ENCODE results near the gene CRPPA. TPM values are rescaled to one million over a fixed set of nuclear protein-coding genes. Genes with fewer than 3 reads are reported as not detected.
"Not testable (repeated sequence)": the region's sequence is repeated elsewhere in the genome, so short reads cannot be mapped to it uniquely, and the experiment has no call there.

Gene CRPPA
- total RNA-seq, 1 donor from 2014 or later: 3.0 TPM

- H3K36me3 ChIP-seq: no peaks in the 10 kb centered on the region
- ATAC-seq: no peak
Measured at GRCh38 chr7:16446508-16446907, 25.2 kb upstream of the CRPPA start.

DNA sequence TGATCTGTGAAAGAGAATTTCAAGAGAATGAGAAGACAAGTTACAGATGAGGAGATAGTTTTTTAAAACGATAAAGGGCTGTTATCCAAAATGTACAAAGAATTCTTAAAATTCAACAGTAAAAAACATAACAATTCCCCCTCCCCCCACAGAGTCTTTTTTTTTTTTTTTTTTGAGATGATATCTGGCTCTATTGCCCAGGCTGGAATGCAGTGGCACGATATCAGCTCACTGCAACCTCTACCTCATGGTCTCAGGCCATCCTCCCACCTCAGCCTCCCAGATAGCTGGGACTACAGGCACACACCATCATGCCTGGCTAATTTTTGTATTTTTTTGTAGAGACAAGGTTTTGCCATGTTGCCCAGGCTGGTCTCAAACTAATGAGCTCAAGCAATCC is 22.5 kb upstream of the CRPPA start:
- H3K27ac ChIP-seq; H3K9me3 ChIP-seq; H3K4me1 ChIP-seq; H3K27me3 ChIP-seq (ENCODE audit: low read depth); H3K36me3 ChIP-seq; ATAC-seq; intact Hi-C loops (cut with DNase I); DNase-seq; H3K4me3 ChIP-seq: not testable (repeated sequence)

More at GRCh38 chr7:16446508-16446907, 25.2 kb upstream of the CRPPA start:
- TF ChIP-seq, protein P1, sequence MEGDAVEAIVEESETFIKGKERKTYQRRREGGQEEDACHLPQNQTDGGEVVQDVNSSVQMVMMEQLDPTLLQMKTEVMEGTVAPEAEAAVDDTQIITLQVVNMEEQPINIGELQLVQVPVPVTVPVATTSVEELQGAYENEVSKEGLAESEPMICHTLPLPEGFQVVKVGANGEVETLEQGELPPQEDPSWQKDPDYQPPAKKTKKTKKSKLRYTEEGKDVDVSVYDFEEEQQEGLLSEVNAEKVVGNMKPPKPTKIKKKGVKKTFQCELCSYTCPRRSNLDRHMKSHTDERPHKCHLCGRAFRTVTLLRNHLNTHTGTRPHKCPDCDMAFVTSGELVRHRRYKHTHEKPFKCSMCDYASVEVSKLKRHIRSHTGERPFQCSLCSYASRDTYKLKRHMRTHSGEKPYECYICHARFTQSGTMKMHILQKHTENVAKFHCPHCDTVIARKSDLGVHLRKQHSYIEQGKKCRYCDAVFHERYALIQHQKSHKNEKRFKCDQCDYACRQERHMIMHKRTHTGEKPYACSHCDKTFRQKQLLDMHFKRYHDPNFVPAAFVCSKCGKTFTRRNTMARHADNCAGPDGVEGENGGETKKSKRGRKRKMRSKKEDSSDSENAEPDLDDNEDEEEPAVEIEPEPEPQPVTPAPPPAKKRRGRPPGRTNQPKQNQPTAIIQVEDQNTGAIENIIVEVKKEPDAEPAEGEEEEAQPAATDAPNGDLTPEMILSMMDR (IDR thresholded peaks at IDR 0.05): no peak
- no peak overlapping the region for H3K4me3 ChIP-seq
- no peaks in the 10 kb centered on the region for H3K27me3 ChIP-seq (ENCODE audit: low read depth)
- H3K27ac ChIP-seq: no peak overlapping the region
- DNase-seq: no peak
- no peaks in the 10 kb centered on the region for H3K4me1 ChIP-seq
- intact Hi-C loops (cut with DNase I): no loop called here
- H3K9me3 ChIP-seq: no peaks in the 10 kb centered on the region

DNA sequence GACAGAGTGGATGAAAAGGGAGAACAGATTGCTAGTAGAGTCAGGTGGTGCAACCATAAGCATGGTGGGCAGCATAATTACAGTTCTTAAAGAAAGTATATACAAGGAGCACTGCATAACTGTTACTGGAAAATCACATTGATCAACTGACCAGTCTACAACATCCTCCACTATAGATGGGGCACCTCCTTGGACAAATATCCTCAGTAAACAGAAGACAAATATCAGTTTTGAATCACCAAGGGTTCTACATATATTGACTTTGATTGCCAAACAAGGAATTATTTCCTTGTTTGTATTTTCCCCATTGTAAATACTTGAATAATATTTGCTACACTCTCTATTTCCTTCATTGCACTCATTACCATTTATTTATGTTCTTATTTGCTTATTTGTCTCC is 17.6 kb upstream of the CRPPA start:
- Histone ChIP-seq H3K36me3 (no peaks in the 10 kb centered on the region), H3K4me3 (no peak overlapping the region), H3K27me3 (ENCODE audit: low read depth) (no peaks in the 10 kb centered on the region), H3K4me1 (no peaks in the 10 kb centered on the region), H3K27ac (no peak overlapping the region), H3K9me3 (no peaks in the 10 kb centered on the region)
- DNase-seq (no peak), ATAC-seq (no peak)
- intact Hi-C loops (cut with DNase I): no loop called here
- TF ChIP-seq, protein P1 (IDR thresholded peaks at IDR 0.05): no peak

DNA sequence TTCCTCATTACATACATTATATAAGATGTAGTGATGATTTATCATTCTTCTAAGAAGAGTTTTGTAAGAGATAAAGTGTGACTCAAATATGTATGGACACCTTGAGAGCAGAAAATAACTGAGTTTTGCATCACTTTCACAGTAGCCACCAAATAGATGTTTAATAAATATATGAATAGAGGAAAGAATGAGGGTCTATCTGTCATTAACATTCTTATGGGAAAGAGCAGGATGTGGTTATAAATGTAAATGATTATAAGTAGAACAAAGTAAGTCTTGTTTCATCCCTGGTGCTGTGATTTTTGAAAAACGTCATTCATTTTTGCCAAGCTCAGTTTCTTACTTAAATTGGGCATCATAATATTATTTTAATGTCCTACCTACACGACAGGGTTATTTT is 15.0 kb upstream of the CRPPA start:
- ATAC-seq: no peak
- intact Hi-C loops (cut with DNase I): no loop called here
- no peaks in the 10 kb centered on the region for H3K9me3 ChIP-seq

GRCh38 chr7:16433568-16434122 is 12.3 kb upstream of the CRPPA start:
- Histone ChIP-seq H3K27ac (no peak overlapping the region), H3K9me3 (no peaks in the 10 kb centered on the region), H3K4me1 (no peaks in the 10 kb centered on the region), H3K4me3 (no peak overlapping the region), H3K36me3 (no peaks in the 10 kb centered on the region), H3K27me3 (ENCODE audit: low read depth) (no peaks in the 10 kb centered on the region)
- DNase-seq (no peak), ATAC-seq (no peak)
- intact Hi-C loops (cut with DNase I): no loop called here
- TF ChIP-seq, protein P1 (IDR thresholded peaks at IDR 0.05): no peak

More for the DNA sequence above, 15.0 kb upstream of the CRPPA start:
- Histone ChIP-seq H3K36me3 (no peaks in the 10 kb centered on the region), H3K4me3 (no peak overlapping the region), H3K4me1 (no peaks in the 10 kb centered on the region), H3K27ac (no peak overlapping the region), H3K27me3 (ENCODE audit: low read depth) (no peaks in the 10 kb centered on the region)
- DNase-seq: no peak
- TF ChIP-seq, protein P1 (IDR thresholded peaks at IDR 0.05): no peak

DNA sequence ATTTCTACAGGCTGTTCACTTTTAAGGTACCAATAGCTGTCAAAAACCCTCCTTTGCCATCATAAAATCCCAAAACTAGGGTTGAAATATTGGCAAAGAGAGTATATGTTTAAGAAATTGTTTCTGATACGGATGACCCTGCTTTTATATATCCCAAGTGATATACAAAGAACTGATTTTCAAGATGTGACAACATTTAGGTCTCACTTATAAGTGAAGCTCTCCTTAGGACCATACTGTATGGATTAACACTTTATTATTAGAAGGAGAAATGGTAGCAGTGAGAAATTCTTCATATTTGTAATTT is 11.0 kb upstream of the CRPPA start:
- H3K9me3 ChIP-seq: no peaks in the 10 kb centered on the region
- H3K27ac ChIP-seq: no peak overlapping the region
- intact Hi-C loops (cut with DNase I): no loop called here
- ATAC-seq: no peak
- no peaks in the 10 kb centered on the region for H3K36me3 ChIP-seq
- no peaks in the 10 kb centered on the region for H3K27me3 ChIP-seq (ENCODE audit: low read depth)
- no peaks in the 10 kb centered on the region for H3K4me1 ChIP-seq
- TF ChIP-seq, protein P1 (IDR thresholded peaks at IDR 0.05): no peak
- DNase-seq: no peak
- H3K4me3 ChIP-seq: no peak overlapping the region
